H1 (cell line): ENCODE measurements around the gene CST6.

Source experiments
- CEBPB ChIP-seq: IDR thresholded peaks from 2 replicates; pipeline ENCODE4 v1.6.1; 2012; ENCODE audit warnings: low read depth, low read length
- CTBP2 ChIP-seq: IDR thresholded peaks from 2 replicates; pipeline ENCODE4 v1.7.0; 2011; ENCODE audit warnings: borderline replicate concordance, mild to moderate bottlenecking, moderate library complexity, mixed read lengths, low read length; ENCODE audit not compliant: insufficient read depth, insufficient read length
- EGR1 ChIP-seq: IDR thresholded peaks from 2 replicates; pipeline ENCODE4 v1.6.1; 2011; ENCODE audit warnings: low read depth, low read length, borderline replicate concordance
- FOSL1 ChIP-seq: IDR thresholded peaks from 2 replicates; pipeline ENCODE4 v1.6.1; 2011; ENCODE audit warnings: mild to moderate bottlenecking, low read depth, low read length, moderate library complexity; ENCODE audit not compliant: insufficient read depth
- GABPA ChIP-seq: IDR thresholded peaks from 2 replicates; pipeline ENCODE4 v1.6.1; 2011; ENCODE audit warnings: mild to moderate bottlenecking, low read length, moderate library complexity, borderline replicate concordance; ENCODE audit not compliant: insufficient read depth
- HDAC2 ChIP-seq, 2 experiments: fragments of 300-600 bp in 1 of 2; sonication (generic) in 1 of 2; IDR thresholded peaks; 2 replicates each; pipeline ENCODE4 v1.6.1; 2011 to 2012; ENCODE audit warnings: low read depth in 2 of 2, low read length in 2 of 2, mild to moderate bottlenecking in 2 of 2, moderate library complexity in 2 of 2, borderline replicate concordance in 1 of 2, inconsistent platforms in 1 of 2
- KDM4A ChIP-seq: IDR thresholded peaks from one replicate; pipeline ENCODE4 v1.7.1; 2012; ENCODE audit warnings: low read depth, mild to moderate bottlenecking, moderate library complexity, low read length, inconsistent platforms; ENCODE audit not compliant: severe bottlenecking
- KDM5A ChIP-seq: fragments of 200-600 bp; IDR thresholded peaks from 2 replicates; pipeline ENCODE4 v1.7.1; 2012; ENCODE audit warnings: mild to moderate bottlenecking, low read length, inconsistent platforms, mixed read lengths
- POLR2A ChIP-seq, 2 experiments: IDR thresholded peaks; 1 replicate in 1 of 2; 2 replicates in 1 of 2; pipeline ENCODE4 v1.6.1; 2011; ENCODE audit warnings: low read depth in 2 of 2, low read length in 2 of 2, mild to moderate bottlenecking in 2 of 2; ENCODE audit errors: control extremely low read depth in 1 of 2
- YY1 ChIP-seq: IDR thresholded peaks from 2 replicates; pipeline ENCODE4 v1.6.1; 2011; ENCODE audit warnings: low read depth, mild to moderate bottlenecking, low read length
- TF ChIP-seq, protein P1 (sequence below), 3 experiments: IDR thresholded peaks; 1 replicate in 2 of 3; 2 replicates in 1 of 3; pipeline versions ENCODE4 v1.5.1 to v1.6.1; 2011; ENCODE audit warnings: low read length in 3 of 3, mild to moderate bottlenecking in 3 of 3, inconsistent platforms in 2 of 3, low read depth in 1 of 3, moderate library complexity in 1 of 3; ENCODE audit not compliant: insufficient read depth in 1 of 3; ENCODE audit errors: control extremely low read depth in 1 of 3

DNA sequence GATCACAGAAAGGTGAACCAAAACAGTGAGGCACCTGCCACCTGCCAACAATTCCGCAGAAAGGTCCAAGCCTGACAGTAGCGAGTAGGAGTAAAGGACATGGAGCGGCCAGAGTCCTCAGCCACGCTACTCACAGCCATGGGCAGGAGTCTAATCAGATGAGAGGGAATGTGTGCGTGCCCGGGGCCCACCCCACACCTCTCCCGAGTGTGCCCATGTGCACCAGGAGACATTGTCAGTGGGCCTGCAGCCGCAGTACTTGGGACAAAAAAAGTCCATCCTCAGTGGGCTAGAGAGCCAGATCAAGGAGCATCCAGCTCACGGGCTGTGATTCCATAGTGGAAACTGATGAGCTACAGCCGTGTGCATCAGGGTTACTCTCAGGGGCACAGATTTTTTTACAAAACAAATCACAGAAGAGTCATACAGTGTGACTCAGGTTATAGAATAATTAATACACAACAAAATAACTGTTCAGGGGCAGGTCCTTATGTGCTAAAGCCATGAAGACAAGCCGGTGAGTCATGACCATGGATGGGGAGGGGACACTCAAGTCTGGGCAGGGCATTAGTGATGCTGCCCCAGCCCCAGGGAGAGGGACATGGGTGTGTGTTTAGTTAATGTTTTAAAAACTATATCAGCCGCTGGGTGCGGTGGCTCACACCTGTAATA lies 38.2 kb upstream of the CST6 start:
- TF ChIP-seq, protein P1, sequence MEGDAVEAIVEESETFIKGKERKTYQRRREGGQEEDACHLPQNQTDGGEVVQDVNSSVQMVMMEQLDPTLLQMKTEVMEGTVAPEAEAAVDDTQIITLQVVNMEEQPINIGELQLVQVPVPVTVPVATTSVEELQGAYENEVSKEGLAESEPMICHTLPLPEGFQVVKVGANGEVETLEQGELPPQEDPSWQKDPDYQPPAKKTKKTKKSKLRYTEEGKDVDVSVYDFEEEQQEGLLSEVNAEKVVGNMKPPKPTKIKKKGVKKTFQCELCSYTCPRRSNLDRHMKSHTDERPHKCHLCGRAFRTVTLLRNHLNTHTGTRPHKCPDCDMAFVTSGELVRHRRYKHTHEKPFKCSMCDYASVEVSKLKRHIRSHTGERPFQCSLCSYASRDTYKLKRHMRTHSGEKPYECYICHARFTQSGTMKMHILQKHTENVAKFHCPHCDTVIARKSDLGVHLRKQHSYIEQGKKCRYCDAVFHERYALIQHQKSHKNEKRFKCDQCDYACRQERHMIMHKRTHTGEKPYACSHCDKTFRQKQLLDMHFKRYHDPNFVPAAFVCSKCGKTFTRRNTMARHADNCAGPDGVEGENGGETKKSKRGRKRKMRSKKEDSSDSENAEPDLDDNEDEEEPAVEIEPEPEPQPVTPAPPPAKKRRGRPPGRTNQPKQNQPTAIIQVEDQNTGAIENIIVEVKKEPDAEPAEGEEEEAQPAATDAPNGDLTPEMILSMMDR (IDR thresholded peaks at IDR 0.05; ENCODE audit: control extremely low read depth in 1 of 3, insufficient read depth in 1 of 3, low read depth in 1 of 3, low read length in 3 of 3): no peak
- no peak for TF ChIP-seq YY1
- TF ChIP-seq FOSL1: no peak
- no peak for TF ChIP-seq CTBP2
- no peak for TF ChIP-seq KDM4A
- TF ChIP-seq GABPA: no peak
- TF ChIP-seq EGR1: no peak
- no peak for TF ChIP-seq POLR2A (IDR thresholded peaks at IDR 0.05; ENCODE audit: control extremely low read depth in 1 of 2, low read depth in 2 of 2, low read length in 2 of 2)
- TF ChIP-seq CEBPB: no peak
- TF ChIP-seq HDAC2 (IDR thresholded peaks at IDR 0.05; ENCODE audit: borderline replicate concordance in 1 of 2, low read depth in 2 of 2, low read length in 2 of 2): no peak
- TF ChIP-seq KDM5A: no peak
